OCI-LY7 (cell line): Measurements from ENCODE around the gene SPATA4. TPM values are rescaled to one million over a fixed set of nuclear protein-coding genes. Genes with fewer than 3 reads are reported as not detected.

Source experiments
- BruUV-seq: library from RNA; stranded (reverse); fragments of 400-500 nt; replicated peaks from 2 replicates; lab custom pipeline; 2021; lab: Mats Ljungman, UMichigan
- CTCF ChIA-PET: fragments of 300-600 bp; sonication (Branson Sonifier 250); formaldehyde crosslinking; loops from one replicate; lab custom pipeline; 2022; ENCODE audit warnings: antibody characterized with exemption; ENCODE audit not compliant: unreplicated experiment; lab: Charles Lee
- POLR2A ChIA-PET: fragments of 300-600 bp; sonication (Branson Sonifier 250); formaldehyde crosslinking; loops from one replicate; lab custom pipeline; 2022; ENCODE audit warnings: antibody characterized with exemption; lab: Charles Lee
- DNase-seq: peaks from one replicate; pipeline ENCODE4 v3.0.0-alpha.2; 2015; ENCODE audit warnings: low spot score
- H2AFZ ChIP-seq: fragments of 200-600 bp; sonication (generic), shearing (Covaris generic); 2 replicates; pipeline ENCODE4 v1.6.1; 2014; ENCODE audit warnings: mild to moderate bottlenecking, antibody characterized with exemption, low read length, moderate library complexity
- H3K27ac ChIP-seq: fragments of 200-600 bp; sonication (generic); 2 replicates; pipeline ENCODE4 v1.5.1; 2014; ENCODE audit warnings: mixed run types, low read depth, mild to moderate bottlenecking, moderate library complexity, low read length, inconsistent platforms; ENCODE audit not compliant: poor library complexity, severe bottlenecking
- H3K36me3 ChIP-seq: fragments of 200-600 bp; sonication (generic); 2 replicates; pipeline ENCODE4 v1.6.1; 2014; ENCODE audit warnings: mild to moderate bottlenecking, antibody characterized with exemption, low read length, moderate library complexity, mixed read lengths; ENCODE audit not compliant: insufficient read depth
- H3K4me1 ChIP-seq: fragments of 200-600 bp; sonication (generic); 2 replicates; pipeline ENCODE4 v1.5.1; 2014; ENCODE audit warnings: mild to moderate bottlenecking, low read length; ENCODE audit not compliant: insufficient read depth, poor library complexity, severe bottlenecking
- H3K4me2 ChIP-seq: fragments of 200-600 bp; sonication (generic); 2 replicates; pipeline ENCODE4 v1.6.1; 2014; ENCODE audit warnings: mild to moderate bottlenecking, low read length
- H3K4me3 ChIP-seq: fragments of 200-600 bp; sonication (generic); 2 replicates; pipeline ENCODE4 v1.5.1; 2014; ENCODE audit warnings: mild to moderate bottlenecking, low read depth, low read length; ENCODE audit not compliant: poor library complexity, severe bottlenecking
- H3K79me2 ChIP-seq: fragments of 200-600 bp; sonication (generic); 2 replicates; pipeline ENCODE4 v1.6.1; 2016; ENCODE audit warnings: low read depth, mild to moderate bottlenecking, low read length, moderate library complexity, mixed read lengths; ENCODE audit not compliant: insufficient read depth
- H3K9me2 ChIP-seq: fragments of 200-600 bp; sonication (generic); 2 replicates; pipeline ENCODE4 v1.6.1; 2016; ENCODE audit warnings: mild to moderate bottlenecking, low read length, mixed read lengths; ENCODE audit not compliant: insufficient read depth
- H3K9me3 ChIP-seq: fragments of 200-600 bp; sonication (generic); 2 replicates; pipeline ENCODE4 v1.6.1; 2014; ENCODE audit warnings: mild to moderate bottlenecking, mixed run types, low read length, mixed read lengths
- H4K20me1 ChIP-seq: fragments of 200-600 bp; sonication (generic); 2 replicates; pipeline ENCODE4 v1.6.1; 2014; ENCODE audit warnings: mild to moderate bottlenecking, antibody characterized with exemption, low read length, moderate library complexity, mixed read lengths; ENCODE audit not compliant: insufficient read depth
- EZH2phosphoT487 ChIP-seq: fragments of 200-600 bp; sonication (generic); IDR thresholded peaks from 2 replicates; pipeline ENCODE4 v1.6.1; 2018; ENCODE audit warnings: low read depth, borderline replicate concordance, mild to moderate bottlenecking, mixed run types, antibody characterized with exemption, low read length, moderate library complexity, mixed read lengths
- intact Hi-C: fragments of 100-400 bp; cut with micrococcal nuclease; formaldehyde crosslinking; loops from one replicate; pipeline ENCODE4 v1.10.0; 2022; ENCODE audit not compliant: unreplicated experiment
- total RNA-seq, 2 experiments: library from RNA; depleted of rRNA in 1 of 2; stranded (reverse); fragments of >200 nt in 1 of 2; shearing (Covaris generic) in 1 of 2; gene quantifications; 2 replicates each; pipeline ENCODE4 v1.2.3, GENCODE V29; 2014 to 2022
- TF ChIP-seq, protein P1 (sequence below): fragments of 200-600 bp; sonication (generic); conservative IDR thresholded peaks from 2 replicates; pipeline ENCODE4 v1.5.1; 2014; ENCODE audit warnings: mild to moderate bottlenecking, antibody characterized with exemption, low read length, moderate library complexity, mixed read lengths

The SPATA4 gene
- total RNA-seq, 2 experiments from 2014 or later = not detected

DNA sequence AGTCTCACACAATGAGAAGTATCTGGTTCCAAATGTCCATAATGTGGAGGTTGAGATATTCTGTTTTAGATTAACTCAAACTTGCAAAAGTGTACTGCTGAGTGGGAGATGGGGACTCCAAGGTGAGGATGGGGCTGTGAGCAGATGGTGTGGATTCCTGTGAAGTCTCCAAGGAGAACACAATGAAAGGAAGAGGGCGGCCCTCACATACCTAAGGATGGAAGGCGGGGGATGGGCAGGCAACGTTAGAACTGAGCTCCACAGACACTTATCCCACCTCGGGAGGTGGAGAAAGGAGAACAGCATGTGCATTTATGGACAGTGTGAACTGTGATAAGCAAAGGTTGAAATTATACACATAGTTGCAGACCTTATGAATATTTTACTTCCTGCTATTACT is 9.9 kb upstream of the SPATA4 start:
- Histone ChIP-seq H3K79me2 (no peaks in the 10 kb centered on the region), H3K4me3 (no peak overlapping the region), H3K9me2 (no peaks in the 10 kb centered on the region; the same call in 1 of the 2 replicates), H3K4me2 (no peak overlapping the region), H3K36me3 (no peaks in the 10 kb centered on the region), H3K27ac (no peak overlapping the region), H2AFZ (no peak overlapping the region), H4K20me1 (no peaks in the 10 kb centered on the region), H3K9me3 (no peaks in the 10 kb centered on the region), H3K4me1 (no peaks in the 10 kb centered on the region)
- ChIA-PET POLR2A (interaction anchor here (0.5 to 3.9 kb wide), 5 partner anchors 9 to 1905 kb away, joined by 3 to 15 read pairs (median 5); partner anchors contain the start of gene SPATA4), CTCF (no interaction called here)
- TF ChIP-seq EZH2phosphoT487 = no peak
- TF ChIP-seq, protein P1, sequence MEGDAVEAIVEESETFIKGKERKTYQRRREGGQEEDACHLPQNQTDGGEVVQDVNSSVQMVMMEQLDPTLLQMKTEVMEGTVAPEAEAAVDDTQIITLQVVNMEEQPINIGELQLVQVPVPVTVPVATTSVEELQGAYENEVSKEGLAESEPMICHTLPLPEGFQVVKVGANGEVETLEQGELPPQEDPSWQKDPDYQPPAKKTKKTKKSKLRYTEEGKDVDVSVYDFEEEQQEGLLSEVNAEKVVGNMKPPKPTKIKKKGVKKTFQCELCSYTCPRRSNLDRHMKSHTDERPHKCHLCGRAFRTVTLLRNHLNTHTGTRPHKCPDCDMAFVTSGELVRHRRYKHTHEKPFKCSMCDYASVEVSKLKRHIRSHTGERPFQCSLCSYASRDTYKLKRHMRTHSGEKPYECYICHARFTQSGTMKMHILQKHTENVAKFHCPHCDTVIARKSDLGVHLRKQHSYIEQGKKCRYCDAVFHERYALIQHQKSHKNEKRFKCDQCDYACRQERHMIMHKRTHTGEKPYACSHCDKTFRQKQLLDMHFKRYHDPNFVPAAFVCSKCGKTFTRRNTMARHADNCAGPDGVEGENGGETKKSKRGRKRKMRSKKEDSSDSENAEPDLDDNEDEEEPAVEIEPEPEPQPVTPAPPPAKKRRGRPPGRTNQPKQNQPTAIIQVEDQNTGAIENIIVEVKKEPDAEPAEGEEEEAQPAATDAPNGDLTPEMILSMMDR = no peak
- intact Hi-C loops = no loop called here
- DNase-seq = no peak
- BruUV-seq = no TSS peak

DNA sequence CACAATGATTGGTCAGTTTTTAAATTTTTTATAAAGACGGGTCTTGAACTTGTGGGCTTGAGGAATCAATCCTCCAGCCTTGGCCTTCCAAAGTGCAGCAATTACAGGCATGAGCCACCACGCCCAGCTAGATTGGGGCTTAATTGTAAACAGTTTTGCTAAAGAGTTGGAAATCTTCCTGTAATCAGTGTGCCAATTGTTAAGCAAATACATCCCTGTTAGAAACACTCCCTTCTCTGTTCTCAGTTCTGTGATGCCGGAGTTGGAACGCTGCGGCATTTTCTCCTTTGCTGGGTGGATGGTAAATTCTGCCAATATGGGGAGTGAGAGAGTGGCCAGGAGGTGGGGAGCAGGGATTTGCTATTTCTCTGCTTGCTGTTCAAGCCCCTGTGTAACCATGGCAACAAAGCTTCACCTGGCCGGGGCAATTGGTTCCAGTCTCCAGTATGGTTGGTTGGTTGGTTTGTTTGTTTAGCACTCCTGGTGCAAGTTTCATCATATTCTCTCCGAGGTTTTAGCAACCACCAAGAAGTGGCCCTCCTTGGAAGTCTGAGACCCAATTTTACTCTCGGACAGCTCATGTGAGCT is 3.0 kb upstream of the SPATA4 start:
- Histone ChIP-seq H3K4me2 (no peak overlapping the region), H4K20me1 (no peaks in the 10 kb centered on the region), H3K9me3 (no peaks in the 10 kb centered on the region), H3K4me1 (peaks cover 6% of the 10 kb centered on the region), H3K36me3 (no peaks in the 10 kb centered on the region), H3K79me2 (no peaks in the 10 kb centered on the region), H3K27ac (no peak overlapping the region), H3K9me2 (no peaks in the 10 kb centered on the region), H3K4me3 (no peak overlapping the region), H2AFZ (no peak overlapping the region)
- ChIA-PET POLR2A (interaction anchor here (0.8 kb wide), 2 partner anchors 15 to 83 kb away, joined by 3 to 4 read pairs; no protein-coding TSS in a partner anchor), CTCF (no interaction called here)
- intact Hi-C loops = loop anchor here (10.0 kb wide), 1 partner anchor 126 kb away; no protein-coding TSS in a partner anchor
- no TSS peak for BruUV-seq
- TF ChIP-seq, protein P1 = no peak
- no peak for TF ChIP-seq EZH2phosphoT487
- DNase-seq = no peak

DNA sequence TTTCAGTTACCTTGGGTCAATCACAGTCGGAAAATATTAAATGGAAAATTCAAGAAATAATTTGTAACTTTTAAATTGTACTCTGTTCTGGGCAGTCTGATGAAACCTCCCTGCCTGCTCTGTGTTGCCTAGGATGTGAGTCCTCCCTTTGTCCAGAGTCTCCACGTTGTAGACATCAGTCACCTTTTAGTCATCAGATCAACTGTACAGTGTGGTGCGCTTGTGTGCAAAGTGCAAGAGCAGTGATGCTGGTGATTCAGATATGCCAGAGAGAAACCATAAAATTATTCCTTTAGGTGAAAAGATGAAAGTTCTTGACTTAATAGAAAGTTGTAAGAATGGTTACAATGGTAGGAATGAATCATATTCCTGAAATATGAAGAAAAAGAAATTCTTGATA is 1.4 kb downstream of the SPATA4 start:
- no peak overlapping the region for H2AFZ ChIP-seq
- H3K79me2 ChIP-seq = no peaks in the 10 kb centered on the region
- no peak for DNase-seq
- peaks cover 6% of the 10 kb centered on the region for H3K4me1 ChIP-seq
- no peaks in the 10 kb centered on the region for H3K36me3 ChIP-seq
- H3K9me3 ChIP-seq = no peaks in the 10 kb centered on the region
- intact Hi-C loops = loop anchor here (10.0 kb wide), 1 partner anchor 131 kb away; no protein-coding TSS in a partner anchor
- TF ChIP-seq EZH2phosphoT487 = no peak
- TF ChIP-seq, protein P1 = no peak
- H3K4me2 ChIP-seq = no peak overlapping the region
- no peak overlapping the region for H3K4me3 ChIP-seq
- H3K27ac ChIP-seq = no peak overlapping the region
- CTCF ChIA-PET = no interaction called here
- H3K9me2 ChIP-seq = no peaks in the 10 kb centered on the region
- POLR2A ChIA-PET = no interaction called here
- BruUV-seq = no TSS peak
- no peaks in the 10 kb centered on the region for H4K20me1 ChIP-seq
